Stimulated activated CD4-positive, alpha-beta T cell treated with anti-CD3 and anti-CD28 coated beads, Interleukin-1b, Interleukin-23, amount 100 ng/mL, for 1 hour (primary cell): Measurements from ENCODE around the gene DDIAS.
A peak's percentile ranks its signal among the peaks of the same experiment; 100 is the strongest.
"Not testable (repeated sequence)": the region's sequence is repeated elsewhere in the genome, so short reads cannot be mapped to it uniquely, and the experiment has no call there.

ENCODE experiments used
- DNase-seq, 2 donors: peaks; one replicate each; pipeline ENCODE4 v3.0.0-alpha.2; 2020; ENCODE audit warnings: low read depth in 2 of 2

The DDIAS gene

GRCh38 chr11:82901165-82901921 is at the start of gene DDIAS:
DDIAS (plus strand) TSS chr11:82901736; CDS start chr11:82914739, 13,003 bp downstream.
- DNase-seq = peak; percentile 74 to 78

DNA sequence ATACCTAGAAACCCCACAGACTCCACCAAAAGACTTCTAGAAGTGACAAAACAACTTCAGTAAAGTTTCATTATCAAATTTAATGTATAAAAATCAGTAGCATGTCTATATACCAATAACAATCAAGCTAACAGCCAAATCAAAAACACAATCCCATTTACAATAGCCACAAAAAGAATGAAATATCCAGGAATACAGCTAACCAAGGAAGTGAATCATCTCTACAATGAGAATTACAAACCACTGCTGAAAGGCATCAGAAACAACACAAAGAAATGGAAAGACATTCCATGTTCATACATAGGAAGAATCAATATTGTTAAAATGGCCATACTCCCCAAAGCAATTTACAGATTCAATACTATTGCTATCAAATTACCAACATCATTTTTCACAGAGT is 47.3 kb upstream of the DDIAS start:
- no peak for DNase-seq

DNA sequence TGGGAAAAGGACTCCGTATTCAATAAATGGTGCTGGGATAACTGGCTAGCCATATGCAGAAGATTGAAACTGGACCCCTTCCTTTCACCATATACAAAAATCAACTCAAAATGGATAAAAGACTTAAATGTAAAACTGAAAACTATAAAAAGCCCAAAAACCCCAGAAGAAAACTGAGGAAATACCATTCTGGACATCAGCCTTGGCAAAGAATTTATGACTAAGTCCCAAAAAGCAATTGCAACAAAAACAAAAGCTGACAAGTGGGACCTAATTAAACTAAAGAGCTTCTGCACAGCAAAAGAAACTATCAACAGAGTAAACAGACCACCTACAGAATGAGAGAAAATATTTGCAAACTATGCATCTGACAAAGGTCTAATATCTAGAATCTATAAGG is 46.6 kb upstream of the DDIAS start:
- DNase-seq = not testable (repeated sequence)

- no peak for DNase-seq
Observed at GRCh38 chr11:82855616-82856015, 45.9 kb upstream of the DDIAS start.

GRCh38 chr11:82857145-82857544 is 44.4 kb upstream of the DDIAS start:
- no peak for DNase-seq

DNA sequence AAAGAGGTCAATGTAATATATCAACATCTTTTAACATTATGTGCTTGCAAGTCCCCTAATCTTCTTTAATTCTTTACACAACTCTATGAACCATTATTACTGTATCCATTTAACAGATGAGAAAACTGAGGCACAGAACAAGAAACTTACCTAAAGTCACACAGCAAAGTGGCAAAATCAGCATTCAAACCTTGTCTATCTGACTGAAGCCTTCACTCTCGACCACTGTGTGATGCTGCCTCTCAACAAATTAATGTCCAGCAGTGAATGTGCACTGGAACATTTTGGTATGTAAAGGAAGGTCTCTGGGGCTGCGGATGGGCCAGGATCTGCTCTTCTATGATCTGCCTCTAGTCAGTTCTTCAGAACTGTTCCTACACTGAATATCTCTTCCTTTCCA is 43.4 kb upstream of the DDIAS start:
- no peak for DNase-seq

GRCh38 chr11:82858556-82859091 is 42.9 kb upstream of the DDIAS start:
- no peak for DNase-seq

DNA sequence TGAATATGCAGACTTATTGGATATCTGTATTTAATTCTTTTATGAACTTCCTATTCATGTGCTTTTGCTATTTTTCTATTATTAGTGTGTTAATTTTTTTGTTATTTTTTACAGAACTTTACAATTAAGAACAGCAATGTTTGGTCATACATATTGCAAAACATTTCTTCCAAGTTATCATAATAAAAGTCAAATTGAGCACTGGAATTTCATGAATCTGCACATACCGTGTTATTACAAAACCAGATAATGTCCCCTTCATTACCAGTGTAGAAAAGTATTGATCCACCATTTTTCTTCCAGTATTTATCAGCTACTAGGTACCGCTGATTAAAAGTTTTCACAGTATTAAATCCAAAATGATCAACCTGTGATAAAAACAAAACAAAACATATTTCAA is 41.8 kb upstream of the DDIAS start:
- DNase-seq = no peak

GRCh38 chr11:82862379-82862778 is 39.2 kb upstream of the DDIAS start:
- DNase-seq = no peak

- DNase-seq = no peak
Observed at GRCh38 chr11:82863209-82863608, 38.3 kb upstream of the DDIAS start.

- no peak for DNase-seq
Observed at GRCh38 chr11:82864268-82864667, 37.3 kb upstream of the DDIAS start.

DNA sequence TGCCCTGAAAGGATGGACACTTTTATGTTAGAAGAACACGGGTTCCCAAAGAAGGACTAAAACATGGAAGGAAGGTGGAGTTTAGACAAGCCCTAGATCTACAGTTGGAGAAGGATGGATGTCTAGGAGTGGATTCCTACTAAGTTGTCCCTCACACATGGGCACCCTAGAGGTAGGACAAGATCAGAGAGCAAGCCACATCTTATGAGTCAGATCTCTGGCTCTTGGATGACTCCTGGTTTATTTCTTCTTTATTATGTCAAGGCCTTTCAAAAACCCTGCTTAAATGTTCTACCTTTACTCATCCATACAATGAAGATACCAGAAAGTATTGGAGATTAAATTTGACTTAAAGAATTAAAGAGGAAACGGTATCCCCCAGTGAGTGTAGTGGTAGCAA is 35.7 kb upstream of the DDIAS start:
- no peak for DNase-seq

DNA sequence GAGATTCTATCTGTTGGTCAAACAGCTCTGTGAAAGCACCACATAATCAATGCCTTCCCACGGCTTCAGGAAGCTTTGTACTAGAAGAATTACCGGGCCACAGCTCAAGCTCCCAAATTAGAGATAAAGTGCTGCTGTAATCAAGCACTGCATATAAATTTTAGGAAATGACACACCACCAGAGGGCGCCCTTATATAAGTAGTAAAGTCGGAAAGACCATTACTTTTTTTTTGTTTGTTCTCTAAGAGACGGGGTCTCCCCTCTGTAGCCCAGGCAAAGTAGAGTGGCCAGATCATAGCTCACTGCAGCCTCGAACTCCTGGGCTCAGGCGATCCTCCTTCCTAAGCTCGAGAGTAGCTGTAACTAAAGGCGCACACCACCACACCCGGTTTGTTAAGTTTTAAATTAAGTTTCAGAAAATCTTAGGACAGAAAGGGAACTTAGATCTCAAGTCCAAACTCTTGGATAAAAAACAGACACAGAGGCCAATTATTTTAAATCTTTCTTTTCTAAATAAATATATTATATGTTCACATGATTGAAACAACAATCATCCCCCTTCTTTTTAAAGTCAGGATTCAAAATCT is 33.9 kb upstream of the DDIAS start:
- DNase-seq = peak; percentile 43 to 64

GRCh38 chr11:82869657-82870056 is 31.9 kb upstream of the DDIAS start:
- DNase-seq = no peak

DNA sequence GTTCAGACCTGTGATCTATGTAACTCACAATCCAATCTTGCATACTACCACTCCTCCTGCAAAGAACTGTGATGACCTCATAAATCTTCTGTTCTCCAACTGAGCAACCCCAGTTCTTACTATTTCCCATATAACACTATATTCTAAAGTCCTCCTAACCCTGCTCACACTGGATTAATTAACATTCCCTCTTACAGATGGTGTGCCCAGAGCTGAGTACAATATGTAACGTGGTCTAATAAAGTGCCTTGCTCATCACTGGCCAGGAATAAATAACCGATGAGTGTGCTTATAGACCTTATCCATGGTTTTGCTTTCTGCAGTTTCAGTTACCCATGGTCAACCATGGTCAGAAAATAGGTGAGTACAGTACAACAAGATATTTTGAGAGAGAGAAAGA is 29.9 kb upstream of the DDIAS start:
- no peak for DNase-seq

DNA sequence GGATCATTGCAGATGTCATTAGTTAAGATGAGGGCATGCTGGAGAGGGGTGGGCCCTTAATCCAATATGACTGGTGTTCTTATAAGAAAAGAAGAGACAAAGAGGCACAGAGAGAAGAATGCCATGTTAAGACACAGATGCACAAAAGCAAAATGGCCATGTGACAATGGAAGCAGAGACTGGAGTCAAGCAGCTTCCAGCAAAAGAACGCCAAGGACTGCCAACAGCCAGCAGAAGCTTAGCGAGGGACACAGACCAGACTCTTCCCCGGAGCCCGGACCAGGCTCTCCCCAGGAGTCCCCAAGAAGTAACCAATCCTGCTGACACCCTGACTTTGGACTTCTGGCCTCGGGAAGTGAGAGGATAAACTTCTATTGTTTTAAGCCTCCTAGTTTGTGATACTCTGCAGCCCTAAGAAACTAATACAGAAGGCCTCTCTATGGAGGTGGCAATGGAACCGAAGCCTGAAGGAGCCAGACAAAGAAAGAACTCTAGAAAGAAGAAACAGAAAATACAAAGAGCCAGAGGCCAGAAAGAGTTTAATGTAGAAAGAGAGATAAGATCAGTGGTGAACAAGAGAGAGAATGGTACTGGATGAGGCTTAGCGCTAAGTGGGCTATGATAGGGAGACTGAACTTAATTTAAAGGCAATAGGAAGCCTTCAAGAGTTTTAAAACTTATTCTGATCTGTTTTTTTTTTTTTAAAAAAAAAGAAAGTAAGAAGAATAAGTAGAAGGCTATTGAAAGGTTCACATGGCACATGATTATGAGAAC is 29.0 kb upstream of the DDIAS start:
- no peak for DNase-seq

DNA sequence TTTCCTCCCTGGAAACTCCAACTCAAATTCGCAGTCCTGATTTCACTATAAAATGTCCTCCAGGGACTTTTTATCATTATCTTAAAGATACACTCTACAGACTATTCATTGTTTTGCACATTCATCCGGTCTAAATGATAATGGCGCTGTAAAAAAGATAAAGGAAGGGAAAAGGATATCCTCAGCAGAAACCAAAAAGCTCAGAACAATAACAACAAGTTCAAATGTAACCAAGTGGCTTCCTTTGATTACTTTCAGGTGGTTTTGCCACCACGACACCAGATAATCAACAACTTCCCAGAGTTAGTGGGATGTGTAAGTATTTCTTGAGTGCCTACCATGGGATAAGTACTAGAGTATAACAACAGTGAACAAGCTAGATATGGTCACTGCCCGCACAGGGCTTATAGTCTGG is 27.6 kb upstream of the DDIAS start:
- DNase-seq = no peak

GRCh38 chr11:82874646-82875523 is 26.7 kb upstream of the DDIAS start:
- no peak for DNase-seq

DNA sequence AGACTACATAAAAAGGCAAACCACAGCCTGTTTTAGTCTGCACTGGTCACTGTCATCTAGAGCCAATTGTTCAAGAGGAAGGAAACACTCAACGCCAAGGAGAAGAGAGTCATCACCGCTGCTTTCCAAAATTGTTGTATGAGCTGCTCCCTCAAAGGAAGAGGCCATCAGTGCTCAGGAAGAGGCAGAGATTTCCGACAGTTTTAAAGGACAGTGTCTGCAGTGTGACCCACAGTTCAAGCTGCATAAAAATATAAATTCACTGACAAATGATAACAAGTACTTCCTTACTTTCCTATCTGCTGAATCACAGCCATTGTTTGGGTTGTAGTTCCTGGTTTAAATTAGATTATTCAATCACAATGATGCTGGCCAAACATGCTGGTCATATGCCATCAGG is 17.7 kb upstream of the DDIAS start:
- no peak for DNase-seq

GRCh38 chr11:82889133-82890001 is 12.2 kb upstream of the DDIAS start:
- no peak for DNase-seq

- DNase-seq = no peak
Observed at GRCh38 chr11:82890002-82890341, 11.6 kb upstream of the DDIAS start.
